ENCODE measurements around the gene PAX2.
A peak's percentile ranks its signal among the peaks of the same experiment; 100 is the strongest.

PAX2 gene

DNA sequence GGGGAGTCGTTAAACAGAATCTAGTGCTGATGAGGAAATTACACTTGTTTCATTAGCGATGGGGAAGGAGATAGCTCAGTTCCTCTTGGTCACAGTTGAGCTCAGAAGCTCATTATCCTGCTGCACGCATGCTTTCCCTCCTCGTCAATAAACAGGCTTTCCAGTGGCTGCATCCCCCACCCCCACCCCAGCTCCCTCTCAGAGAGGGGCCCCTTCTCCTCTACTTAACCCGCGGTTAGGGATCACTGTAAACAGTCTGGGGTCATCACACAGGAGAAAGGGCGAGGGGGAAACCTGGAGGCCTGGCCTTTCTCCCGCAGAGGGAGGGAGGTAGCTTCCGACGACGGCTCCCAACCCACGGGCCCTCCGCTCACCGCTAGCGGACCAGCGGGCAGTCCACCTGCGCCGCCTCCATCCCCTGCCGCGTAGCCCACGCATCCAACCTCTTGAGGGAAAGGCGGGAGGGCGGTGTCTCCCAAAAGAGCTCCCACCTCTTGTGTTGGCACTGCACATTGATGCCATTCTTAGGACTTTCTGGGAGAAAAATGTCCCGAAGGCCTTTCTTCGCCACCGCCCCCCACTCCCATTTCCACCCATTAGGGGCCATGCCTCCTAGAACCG, 80.8 kb downstream of the PAX2 start:
- no peak for DNase-seq

GRCh38 chr10:100826661-100826982, 81.2 kb downstream of the PAX2 start:
- no peak for DNase-seq

DNA sequence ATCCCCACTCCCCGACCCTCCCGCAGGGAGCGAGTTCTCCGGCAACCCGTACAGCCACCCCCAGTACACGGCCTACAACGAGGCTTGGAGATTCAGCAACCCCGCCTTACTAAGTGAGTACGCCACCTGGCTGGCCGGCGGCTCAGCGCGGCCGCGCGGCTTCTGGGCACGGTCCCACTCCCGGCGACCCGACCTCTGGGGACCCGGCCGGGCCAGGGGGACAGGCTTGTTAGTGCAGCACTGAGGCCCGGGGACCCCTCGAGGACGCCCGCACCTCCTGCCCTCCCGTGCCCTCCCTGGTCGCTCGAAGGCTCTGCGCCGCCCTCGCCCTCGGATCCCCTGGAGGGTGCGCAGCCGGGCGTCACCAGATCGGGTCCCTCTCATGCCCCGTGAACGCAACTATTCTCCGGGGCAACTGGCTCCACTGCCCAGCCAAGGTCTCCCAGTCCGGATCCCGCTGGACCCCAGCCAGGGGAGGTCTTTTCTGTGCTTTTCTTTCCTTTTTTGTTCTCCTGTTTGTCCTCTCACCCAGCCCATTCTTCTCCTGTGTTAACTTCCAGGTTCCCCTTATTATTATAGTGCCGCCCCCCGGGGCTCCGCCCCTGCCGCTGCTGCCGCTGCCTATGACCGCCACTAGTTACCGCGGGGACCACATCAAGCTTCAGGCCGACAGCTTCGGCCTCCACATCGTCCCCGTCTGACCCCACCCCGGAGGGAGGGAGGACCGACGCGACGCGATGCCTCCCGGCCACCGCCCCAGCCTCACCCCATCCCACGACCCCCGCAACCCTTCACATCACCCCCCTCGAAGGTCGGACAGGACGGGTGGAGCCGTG, 81.8 kb downstream of the PAX2 start:
- peak; percentile 68 for DNase-seq

DNA sequence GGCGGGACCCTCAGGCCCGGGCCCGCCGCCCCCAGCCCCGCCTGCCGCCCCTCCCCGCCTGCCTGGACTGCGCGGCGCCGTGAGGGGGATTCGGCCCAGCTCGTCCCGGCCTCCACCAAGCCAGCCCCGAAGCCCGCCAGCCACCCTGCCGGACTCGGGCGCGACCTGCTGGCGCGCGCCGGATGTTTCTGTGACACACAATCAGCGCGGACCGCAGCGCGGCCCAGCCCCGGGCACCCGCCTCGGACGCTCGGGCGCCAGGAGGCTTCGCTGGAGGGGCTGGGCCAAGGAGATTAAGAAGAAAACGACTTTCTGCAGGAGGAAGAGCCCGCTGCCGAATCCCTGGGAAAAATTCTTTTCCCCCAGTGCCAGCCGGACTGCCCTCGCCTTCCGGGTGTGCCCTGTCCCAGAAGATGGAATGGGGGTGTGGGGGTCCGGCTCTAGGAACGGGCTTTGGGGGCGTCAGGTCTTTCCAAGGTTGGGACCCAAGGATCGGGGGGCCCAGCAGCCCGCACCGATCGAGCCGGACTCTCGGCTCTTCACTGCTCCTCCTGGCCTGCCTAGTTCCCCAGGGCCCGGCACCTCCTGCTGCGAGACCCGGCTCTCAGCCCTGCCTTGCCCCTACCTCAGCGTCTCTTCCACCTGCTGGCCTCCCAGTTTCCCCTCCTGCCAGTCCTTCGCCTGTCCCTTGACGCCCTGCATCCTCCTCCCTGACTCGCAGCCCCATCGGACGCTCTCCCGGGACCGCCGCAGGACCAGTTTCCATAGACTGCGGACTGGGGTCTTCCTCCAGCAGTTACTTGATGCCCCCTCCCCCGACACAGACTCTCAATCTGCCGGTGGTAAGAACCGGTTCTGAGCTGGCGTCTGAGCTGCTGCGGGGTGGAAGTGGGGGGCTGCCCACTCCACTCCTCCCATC, 82.7 kb downstream of the PAX2 start:
- DNase-seq = peak; percentile 70

DNA sequence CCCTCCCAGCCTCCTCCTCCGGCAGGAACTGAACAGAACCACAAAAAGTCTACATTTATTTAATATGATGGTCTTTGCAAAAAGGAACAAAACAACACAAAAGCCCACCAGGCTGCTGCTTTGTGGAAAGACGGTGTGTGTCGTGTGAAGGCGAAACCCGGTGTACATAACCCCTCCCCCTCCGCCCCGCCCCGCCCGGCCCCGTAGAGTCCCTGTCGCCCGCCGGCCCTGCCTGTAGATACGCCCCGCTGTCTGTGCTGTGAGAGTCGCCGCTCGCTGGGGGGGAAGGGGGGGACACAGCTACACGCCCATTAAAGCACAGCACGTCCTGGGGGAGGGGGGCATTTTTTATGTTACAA, 83.3 kb downstream of the PAX2 start:
- DNase-seq = peak; percentile 66

GRCh38 chr10:100829097-100829870, 83.9 kb downstream of the PAX2 start:
- DNase-seq = no peak

DNA sequence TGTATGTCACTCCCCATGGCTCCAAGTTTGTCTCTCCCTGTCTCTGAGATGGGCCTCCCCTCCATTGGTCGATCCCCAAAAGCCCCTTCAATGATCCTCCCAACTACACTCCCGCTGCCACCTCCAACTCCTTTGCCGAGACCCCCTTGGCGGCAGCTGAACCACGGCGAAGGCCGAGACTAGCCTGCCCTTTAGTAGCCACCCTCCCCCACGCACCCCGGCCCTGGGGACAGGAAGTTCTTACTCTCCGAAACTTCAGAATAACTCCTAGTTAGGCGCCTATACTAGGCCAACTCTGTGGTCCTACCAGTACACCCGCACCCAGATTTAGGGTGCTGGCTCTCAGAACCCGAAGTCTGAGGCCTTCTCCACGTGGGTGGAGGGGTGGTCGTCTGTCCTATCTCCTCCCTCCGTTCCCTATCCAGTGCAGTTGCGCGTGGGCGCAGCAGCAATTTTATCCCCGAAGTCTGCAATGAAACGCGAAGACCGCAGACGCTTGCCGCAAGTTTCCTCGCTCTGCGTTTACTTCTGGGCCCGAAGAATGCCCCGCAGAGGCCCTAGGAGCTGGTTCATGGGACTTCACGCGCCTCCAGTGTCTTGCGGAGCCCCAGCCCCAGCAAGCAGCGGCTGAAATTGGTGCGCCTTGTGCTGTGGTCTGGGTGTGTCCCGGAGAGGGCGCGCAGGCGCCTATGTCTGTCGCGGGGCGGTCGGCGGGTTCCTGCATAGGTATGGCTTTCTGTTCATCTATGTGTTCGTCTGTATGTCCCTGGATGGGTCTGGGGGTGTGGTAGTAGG, 84.7 kb downstream of the PAX2 start:
- DNase-seq = no peak

GRCh38 chr10:100830728-100831111, 85.3 kb downstream of the PAX2 start:
- no peak for DNase-seq

GRCh38 chr10:100831742-100832141, 86.4 kb downstream of the PAX2 start:
- no peak for DNase-seq

- no peak for DNase-seq
Measured at GRCh38 chr10:100835810-100836209, 90.4 kb downstream of the PAX2 start.

GRCh38 chr10:100836891-100837290, 91.5 kb downstream of the PAX2 start:
- DNase-seq = no peak

DNA sequence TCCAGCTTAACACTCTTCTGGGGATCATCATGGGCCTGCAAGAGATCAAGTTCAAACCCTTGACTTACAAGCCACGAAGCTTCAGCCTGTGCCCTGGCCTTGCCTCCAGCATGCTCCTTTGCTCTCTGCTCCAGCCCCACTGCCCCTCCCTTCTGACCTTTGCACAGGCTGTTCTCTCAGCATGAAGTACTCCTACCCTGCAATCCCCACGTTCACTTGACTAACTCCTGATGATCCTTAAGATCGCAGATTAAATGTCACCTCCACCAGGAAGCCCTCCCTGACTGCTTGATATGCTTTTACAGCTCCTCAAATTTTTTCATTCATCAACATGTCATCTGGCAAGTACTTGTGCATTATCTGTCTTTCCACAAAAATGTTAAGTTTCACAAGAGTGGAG, 91.9 kb downstream of the PAX2 start:
- DNase-seq = no peak

GRCh38 chr10:100838986-100839385, 93.6 kb downstream of the PAX2 start:
- no peak for DNase-seq

GRCh38 chr10:100841528-100841927, 96.1 kb downstream of the PAX2 start:
- no peak for DNase-seq

DNA sequence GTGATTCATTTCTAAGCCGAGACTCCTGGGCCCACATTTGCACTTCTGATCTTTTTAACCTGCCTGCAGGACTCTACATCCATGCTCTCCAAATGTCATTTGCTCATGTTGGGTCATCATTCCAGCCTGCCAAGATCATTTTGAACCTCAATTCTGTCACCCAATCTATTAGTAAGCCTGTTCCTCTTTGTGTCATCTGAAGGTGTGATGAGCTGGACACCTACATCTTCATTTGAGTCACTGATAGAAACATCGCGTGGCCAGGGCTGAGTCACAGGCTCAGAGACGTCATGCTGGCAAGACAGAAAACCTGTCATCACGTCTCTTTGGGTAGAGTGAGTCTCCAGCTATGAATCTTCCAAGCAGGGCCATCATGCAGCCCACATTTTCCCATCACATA, 102.1 kb downstream of the PAX2 start:
- peak; percentile 80 for DNase-seq

GRCh38 chr10:100848770-100849169, 103.4 kb downstream of the PAX2 start:
- DNase-seq = no peak

DNA sequence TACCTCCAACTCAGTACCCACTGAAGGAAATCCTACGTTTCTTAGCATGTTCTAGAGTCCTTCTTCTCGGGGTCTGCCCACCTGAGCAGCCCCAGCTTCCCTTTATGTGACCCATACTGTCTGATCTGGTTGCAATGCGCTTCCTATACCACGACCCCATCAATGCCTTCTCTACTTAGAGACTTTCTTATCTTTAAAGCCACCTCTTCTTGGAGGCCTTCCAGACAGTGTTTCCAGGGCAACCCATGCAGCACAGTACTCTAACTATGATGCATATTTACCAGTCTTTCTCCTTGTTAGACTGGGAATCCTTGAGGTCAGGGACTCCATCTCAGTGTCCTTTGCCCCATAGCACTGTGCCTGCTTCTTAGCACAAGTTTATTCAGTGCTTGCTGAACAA, 112.9 kb downstream of the PAX2 start:
- no peak for DNase-seq

DNA sequence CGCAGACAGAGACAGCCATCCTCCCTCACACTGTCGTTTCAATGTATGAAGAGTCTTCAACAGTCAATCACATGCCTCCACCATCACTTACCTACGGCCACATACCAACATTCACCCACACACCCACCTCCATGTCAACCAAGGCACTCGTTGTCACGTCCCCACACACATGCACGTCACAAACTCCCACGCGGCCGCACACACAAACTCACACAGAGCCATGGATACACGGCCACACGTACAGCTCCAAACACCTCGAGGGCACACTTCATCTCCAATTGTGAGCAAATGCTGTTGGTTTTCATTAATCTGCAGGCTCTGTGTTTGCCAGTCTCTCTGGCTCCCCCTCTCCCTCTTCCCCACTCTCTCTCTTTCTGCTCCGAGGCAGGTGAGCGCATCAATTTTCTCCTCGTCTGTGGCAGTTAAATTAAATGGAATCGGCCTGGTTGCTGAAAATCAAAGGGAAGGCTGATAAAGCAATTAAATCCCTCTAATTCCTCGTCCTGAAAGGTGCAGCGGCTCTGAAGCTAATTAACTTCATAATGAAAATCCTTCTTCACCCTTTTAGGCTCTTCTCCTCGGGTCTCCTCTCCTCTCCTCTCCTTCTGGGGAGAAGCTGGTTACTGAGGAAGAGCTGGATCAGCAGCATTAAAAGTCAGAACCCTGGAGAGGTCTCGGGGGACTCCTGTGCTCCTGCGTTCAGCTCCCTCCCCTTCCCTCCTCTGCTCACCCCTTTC, 113.5 kb downstream of the PAX2 start:
- DNase-seq = peak; percentile 36

- no peak for DNase-seq
Measured at GRCh38 chr10:100859484-100859763, 114.0 kb downstream of the PAX2 start.

- DNase-seq = peak; percentile 52
Measured at GRCh38 chr10:100863433-100863832, 118.1 kb downstream of the PAX2 start.

DNA sequence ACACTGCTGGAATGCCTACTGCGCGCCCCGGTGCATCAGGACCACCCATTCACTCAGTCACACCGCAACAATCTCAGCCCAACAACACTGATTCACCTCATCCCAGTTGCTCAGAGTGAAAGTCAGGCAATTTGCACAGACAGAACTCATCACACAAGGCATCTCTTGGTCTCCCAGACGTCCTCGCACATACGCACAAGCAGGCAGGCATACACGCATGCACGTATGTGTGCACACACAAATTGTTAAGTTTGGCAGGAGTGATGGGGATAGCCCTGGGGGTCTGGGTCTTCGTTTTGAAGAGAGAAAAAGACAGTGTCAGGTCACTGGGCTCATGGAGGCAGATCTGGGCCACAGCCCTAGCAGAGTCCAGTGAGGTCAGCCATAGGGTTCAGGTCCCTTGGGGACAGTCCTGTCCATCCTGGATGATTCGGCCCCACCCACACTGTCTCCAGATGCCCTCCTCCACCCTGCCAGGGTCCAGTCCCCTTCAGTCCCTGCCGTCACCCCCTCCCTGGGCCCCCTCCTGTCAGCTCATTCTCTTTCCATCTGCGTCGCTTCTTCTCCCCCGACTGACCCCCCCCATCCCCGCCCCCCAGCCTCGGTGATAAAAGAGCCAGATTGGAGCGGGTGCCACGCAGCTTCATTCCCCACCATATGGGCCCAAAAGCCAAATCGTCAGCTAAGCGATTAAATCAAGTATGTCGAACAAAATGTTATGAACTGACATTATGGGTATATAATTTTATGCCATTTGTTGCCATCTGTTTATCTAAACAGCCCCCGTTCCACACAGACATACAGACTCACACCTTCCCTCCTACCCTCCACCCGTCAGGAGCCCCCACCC, 118.9 kb downstream of the PAX2 start:
- DNase-seq = no peak
